BE2C (cell line): Measurements from ENCODE around the gene SFSWAP.

Experiments used
- DNase-seq: peaks from one replicate; pipeline ENCODE4 v3.0.0-alpha.2; 2020
- H3K27me3 ChIP-seq: fragments of 250-450 bp; sonication (Bioruptor Pico); 2 replicates; pipeline ENCODE4 v1.5.1; 2020; ENCODE audit warnings: mild to moderate bottlenecking
- H3K36me3 ChIP-seq: fragments of 250-450 bp; sonication (Bioruptor Pico); 2 replicates; pipeline ENCODE4 v1.5.1; 2020; ENCODE audit warnings: mild to moderate bottlenecking
- H3K4me1 ChIP-seq: fragments of 250-450 bp; sonication (Bioruptor Pico); 2 replicates; pipeline ENCODE4 v1.5.1; 2020
- H3K4me3 ChIP-seq: 2 replicates; pipeline ENCODE4 v1.5.1; 2011; ENCODE audit warnings: low read depth, low read length
- H3K9me3 ChIP-seq: fragments of 250-450 bp; sonication (Bioruptor Pico); 2 replicates; pipeline ENCODE4 v1.5.1; 2020
- TF ChIP-seq, protein P1 (sequence below): IDR thresholded peaks from 2 replicates; pipeline ENCODE4 v1.5.1; 2012; ENCODE audit warnings: mild to moderate bottlenecking, low read depth, low read length

The SFSWAP gene

GRCh38 chr12:131817241-131817640 is 106.4 kb downstream of the SFSWAP start:
- no peaks in the 10 kb centered on the region for H3K36me3 ChIP-seq
- no peaks in the 10 kb centered on the region for H3K27me3 ChIP-seq
- no peak overlapping the region for H3K4me3 ChIP-seq
- no peaks in the 10 kb centered on the region for H3K9me3 ChIP-seq
- DNase-seq, result no peak
- H3K4me1 ChIP-seq, result no peaks in the 10 kb centered on the region
- TF ChIP-seq, protein P1, sequence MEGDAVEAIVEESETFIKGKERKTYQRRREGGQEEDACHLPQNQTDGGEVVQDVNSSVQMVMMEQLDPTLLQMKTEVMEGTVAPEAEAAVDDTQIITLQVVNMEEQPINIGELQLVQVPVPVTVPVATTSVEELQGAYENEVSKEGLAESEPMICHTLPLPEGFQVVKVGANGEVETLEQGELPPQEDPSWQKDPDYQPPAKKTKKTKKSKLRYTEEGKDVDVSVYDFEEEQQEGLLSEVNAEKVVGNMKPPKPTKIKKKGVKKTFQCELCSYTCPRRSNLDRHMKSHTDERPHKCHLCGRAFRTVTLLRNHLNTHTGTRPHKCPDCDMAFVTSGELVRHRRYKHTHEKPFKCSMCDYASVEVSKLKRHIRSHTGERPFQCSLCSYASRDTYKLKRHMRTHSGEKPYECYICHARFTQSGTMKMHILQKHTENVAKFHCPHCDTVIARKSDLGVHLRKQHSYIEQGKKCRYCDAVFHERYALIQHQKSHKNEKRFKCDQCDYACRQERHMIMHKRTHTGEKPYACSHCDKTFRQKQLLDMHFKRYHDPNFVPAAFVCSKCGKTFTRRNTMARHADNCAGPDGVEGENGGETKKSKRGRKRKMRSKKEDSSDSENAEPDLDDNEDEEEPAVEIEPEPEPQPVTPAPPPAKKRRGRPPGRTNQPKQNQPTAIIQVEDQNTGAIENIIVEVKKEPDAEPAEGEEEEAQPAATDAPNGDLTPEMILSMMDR, result no peak

GRCh38 chr12:131818821-131819585 is 108.1 kb downstream of the SFSWAP start:
- no peaks in the 10 kb centered on the region for H3K27me3 ChIP-seq
- no peaks in the 10 kb centered on the region for H3K9me3 ChIP-seq
- H3K4me1 ChIP-seq, result no peaks in the 10 kb centered on the region
- no peak overlapping the region for H3K4me3 ChIP-seq
- TF ChIP-seq, protein P1, result no peak
- H3K36me3 ChIP-seq, result no peaks in the 10 kb centered on the region
- no peak for DNase-seq

DNA sequence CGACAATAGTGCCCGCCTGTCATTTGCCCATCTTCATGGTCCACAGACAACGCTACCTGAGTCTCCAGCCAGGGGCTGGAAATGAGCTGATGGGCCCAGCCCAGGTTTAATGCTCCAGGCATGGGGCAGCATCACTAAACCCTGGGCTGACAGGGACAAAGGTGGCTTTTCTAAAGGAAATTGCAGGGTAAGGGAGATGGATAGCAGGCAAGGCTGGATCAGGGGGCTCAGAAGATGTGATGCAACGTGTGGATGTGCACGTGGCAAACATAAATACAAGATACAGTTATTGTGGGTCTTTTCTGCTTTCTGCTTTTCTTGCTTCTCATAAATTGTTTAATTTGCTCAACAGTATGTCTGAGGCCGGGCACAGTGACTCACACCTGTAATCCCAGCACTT is 113.6 kb downstream of the SFSWAP start:
- Histone ChIP-seq H3K9me3 (no peaks in the 10 kb centered on the region), H3K27me3 (peaks cover 15% of the 10 kb centered on the region), H3K4me3 (no peak overlapping the region), H3K4me1 (no peaks in the 10 kb centered on the region), H3K36me3 (no peaks in the 10 kb centered on the region)
- TF ChIP-seq, protein P1, result no peak
- no peak for DNase-seq

DNA sequence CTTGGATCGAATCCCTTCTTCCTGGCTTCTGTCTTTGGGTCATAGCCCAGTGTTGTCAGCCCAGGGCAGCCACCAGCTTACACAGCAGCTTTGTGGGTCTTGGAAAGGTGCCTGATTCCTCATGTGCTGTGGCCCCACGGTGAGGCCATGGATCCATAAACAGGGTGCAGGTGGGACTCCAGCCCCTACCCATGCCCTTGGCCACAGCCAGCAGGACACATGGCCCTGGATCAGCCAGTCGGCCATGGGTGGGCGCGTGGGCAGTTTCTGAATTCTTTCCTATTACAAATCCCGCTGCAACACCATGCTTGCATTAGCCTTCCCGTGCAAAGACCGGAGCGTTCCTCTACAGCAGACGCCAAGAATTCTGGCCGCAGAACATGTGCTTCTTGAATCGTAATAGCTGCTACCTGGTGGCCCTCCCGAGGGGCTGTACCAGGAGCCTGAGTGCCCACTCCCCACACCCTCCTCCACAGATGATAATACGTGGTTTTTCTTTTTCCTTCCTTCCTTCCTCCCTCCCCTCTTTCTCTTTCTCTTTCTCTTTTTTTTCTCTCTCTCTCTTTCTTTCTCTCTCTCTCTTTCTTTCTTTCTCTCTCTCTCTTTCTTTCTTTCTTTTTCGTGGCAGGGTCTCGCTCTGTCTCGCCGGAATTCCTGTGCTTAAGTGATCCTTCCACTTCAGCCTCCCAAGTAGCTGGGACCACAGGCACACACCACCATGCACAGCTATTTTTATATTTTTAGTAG is 114.4 kb downstream of the SFSWAP start:
- Histone ChIP-seq H3K27me3 (peaks cover 24% of the 10 kb centered on the region), H3K4me1 (no peaks in the 10 kb centered on the region), H3K36me3 (no peaks in the 10 kb centered on the region), H3K4me3 (no peak overlapping the region), H3K9me3 (no peaks in the 10 kb centered on the region)
- DNase-seq, result no peak
- TF ChIP-seq, protein P1, result no peak

- no peak for DNase-seq
- H3K27me3 ChIP-seq, result peaks cover 34% of the 10 kb centered on the region
- H3K4me1 ChIP-seq, result no peaks in the 10 kb centered on the region
- no peaks in the 10 kb centered on the region for H3K9me3 ChIP-seq
- no peak overlapping the region for H3K4me3 ChIP-seq
- TF ChIP-seq, protein P1, result no peak
- H3K36me3 ChIP-seq, result no peaks in the 10 kb centered on the region
Observed at GRCh38 chr12:131826097-131826928, 115.4 kb downstream of the SFSWAP start.
